Measurements from ENCODE around the gene MARS1.

Gene MARS1

DNA sequence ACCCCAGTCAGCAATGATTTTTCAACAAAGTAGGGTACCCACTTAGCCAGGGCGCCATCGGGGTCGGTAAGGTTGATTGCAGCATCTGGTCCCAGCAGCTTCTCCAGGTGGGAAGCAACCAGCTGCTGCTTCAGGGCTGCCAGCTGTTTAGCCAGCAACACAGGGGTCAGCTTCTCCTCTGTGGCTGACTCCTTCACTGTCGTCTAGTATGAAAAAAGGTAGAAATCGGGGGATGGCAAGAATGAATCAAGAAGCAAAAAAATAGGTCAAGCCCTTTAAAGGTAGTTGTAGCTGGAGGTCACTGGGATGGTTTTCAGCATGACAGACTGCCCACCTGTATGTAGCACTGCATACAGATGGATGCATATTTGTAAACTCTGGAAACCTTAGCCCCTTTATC lies 46.4 kb downstream of the MARS1 start:
- no peak for DNase-seq

DNA sequence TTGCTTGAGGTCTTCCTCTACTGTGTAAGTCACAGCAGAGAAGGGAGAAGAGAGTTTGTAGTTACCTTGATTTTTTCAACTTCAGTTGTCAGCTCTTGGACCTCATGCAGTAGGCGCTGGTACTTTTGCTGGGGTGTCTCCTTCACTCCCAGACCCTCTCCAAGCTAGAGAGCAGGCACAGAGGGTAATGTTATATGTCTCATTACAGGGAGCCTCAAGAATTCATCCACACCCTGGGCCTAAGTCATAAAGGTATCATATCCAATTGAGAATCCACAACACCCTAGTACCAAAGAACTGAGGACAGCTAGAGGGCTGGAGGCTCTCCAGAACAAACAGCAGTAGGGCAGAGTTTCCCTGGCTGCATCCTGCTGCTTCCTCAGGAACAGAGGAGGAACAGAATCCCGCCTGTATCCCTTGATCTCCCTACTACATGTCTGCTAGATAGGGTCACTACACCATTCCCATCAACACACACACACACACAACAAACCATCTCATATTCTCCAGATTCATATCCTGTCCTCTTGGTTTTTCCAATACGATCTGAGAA lies 47.2 kb downstream of the MARS1 start:
- no peak for DNase-seq

DNA sequence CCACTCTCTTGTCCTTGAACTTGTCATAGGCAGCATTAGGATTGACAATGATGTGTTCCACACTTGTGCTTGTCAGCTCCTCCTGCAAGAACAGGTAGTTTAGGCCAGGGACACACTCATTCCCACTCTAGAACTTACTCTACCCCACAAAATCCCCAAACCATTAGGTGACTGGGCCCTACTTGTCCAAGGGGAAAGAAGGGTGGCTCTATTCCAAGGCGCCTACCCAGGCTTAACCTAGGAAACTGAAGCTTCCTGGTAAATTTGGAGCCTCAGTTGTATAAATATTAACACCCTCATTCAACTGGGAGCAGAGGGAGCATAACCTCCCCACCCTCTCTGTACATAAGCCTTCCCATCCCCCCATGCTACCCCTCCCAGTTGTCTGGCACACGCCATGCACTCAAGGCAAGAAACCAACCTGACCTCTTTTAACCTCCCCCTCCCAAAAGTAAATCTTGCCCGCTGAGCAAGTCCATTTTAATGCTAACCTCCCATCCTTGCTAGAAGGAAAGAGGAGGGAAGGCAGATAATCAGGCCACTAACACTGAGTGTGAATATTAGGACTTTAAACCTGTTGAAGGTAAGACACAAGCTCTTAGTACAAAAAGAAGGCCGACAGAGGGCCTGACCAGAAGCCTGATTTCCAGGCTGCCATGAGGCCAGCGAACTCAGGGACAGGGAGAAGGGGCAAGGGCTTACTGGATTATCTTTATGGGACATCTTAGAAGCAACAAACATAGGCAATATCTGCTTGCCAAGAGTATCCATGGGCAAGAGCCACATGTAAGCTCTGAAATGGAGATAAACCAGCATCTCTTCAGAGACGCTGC lies 48.1 kb downstream of the MARS1 start:
- DNase-seq, result no peak

DNA sequence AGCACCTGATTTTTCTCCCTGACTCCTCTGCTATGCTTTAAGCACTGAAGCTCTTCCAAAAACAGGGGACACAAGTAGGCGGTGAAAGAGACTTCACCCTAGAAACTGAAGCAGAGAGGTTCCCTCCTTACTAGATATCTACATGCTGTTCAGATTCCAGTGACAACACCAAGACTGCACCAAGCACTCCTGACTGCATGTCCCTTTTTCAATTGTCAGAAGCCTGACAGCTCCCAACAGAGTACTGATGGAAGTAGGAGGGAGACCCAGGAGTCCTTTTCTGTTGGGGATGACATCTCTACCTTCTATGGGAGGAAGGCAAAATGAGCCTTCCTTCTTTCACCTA lies 48.7 kb downstream of the MARS1 start:
- DNase-seq, result no peak

DNA sequence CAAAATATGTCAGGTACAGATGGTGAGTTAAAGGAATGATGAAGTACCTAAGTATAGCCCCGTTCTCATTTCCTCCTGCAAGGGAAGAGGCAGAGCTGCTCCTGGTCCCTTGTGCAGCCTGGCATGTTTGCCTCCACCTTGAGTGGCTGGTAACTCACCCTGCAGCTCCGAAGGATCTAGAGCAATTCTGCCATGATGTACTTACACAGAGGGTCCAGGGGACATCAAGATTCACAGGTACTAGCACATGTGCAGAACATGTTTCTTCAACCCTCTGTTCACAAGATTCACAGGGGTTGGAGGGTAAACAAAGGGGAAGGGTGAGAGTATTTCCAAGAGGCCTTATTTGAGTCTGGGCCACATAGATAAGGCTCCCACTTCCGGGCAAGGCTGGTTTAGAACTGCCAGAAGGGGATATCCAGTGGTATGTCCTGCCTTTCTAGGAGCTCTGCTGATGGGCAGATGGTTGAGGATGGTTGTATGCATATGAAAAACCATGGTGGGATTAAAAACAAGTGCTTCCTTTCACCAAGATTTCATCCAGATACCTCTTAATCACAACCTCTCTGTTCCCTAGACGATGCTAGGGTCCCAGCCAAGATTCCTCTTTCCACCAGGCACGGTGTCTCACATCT lies 51.4 kb downstream of the MARS1 start:
- no peak for DNase-seq

DNA sequence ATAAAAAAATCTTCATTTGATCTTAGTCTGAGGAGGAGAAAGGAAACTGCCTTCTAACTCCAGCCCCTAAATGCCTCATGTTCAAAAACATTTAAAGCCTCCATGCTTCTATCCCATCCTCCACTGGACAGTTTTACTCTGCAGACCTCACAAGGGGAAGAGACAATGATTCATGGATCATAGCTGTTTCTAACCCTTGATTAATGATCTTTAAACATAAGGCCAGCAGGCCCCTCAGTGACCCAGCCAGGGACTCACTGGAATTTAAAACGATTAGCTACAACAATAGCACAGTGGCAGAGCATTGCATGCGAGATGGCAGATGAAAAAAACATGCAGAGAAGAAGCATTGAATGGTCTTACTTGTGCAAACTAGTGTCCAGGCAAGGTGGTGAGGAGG lies 53.1 kb downstream of the MARS1 start:
- no peak for DNase-seq

DNA sequence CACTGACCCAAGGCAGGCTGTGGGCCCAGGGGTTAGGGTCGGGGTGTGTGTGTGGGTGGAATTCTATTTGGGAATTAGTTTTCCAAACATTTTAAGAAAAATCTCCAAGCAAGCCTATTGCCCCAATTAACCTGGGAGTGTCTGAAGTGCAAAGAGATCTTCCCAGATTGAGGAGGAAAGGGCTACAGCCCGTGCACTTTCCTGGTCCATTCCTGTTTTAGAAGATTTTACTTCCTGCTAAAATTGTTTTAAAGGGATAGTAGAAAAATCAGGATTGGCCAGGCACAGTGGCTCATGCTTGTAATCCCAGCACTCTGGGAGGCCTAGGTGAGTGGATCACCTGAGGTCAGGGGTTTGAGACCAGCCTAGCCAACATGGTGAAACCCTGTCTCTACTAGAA lies 53.8 kb downstream of the MARS1 start:
- no peak for DNase-seq

DNA sequence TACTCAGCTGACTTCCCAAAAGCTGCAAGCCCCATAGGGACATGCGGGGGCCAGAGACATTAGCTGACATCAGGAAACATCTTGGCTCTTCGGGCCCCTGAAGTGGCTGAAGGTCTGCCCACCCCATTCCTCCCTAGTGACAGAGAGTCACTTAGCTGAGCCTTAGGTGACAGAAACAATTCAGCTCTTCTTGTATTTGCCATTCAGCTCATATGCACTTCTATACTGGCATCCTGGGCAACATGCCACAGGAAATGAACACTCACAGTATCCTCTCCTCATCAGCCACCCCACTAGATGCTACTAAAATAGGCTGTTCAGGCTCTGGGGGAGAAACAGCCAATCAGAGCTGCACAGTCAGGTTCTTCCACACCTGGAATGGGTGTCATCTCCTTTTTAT lies 55.7 kb downstream of the MARS1 start:
- no peak for DNase-seq

DNA sequence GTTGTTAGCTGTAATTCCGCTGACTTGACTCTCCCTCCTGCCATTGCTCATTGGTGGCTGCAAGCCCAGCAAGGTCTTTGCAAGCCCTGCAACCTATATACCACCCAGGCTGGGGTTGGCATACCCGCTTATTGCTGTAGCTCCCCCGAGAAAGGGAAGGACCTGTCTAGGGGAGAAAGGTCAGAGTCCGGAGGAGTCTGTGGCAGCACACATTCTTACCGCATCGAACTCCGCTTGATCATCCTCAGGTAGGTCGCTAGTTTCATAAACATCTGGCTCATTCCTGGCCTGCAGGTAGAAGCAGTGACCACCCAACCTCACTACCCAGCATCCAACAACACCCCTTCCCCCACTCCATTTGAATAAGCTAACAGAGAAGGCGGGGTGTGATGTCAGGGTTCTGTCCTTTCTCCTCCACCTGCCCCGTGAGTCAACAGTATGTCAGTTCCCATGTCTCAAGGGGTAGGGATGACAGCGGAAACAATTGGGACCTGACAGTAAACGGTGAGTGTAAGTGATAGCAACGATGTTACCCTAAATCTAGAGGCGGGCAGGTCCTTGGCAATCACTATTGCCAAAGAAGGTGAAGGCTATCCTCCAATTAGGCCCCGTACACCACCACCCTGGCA lies 58.1 kb downstream of the MARS1 start:
- no peak for DNase-seq

DNA sequence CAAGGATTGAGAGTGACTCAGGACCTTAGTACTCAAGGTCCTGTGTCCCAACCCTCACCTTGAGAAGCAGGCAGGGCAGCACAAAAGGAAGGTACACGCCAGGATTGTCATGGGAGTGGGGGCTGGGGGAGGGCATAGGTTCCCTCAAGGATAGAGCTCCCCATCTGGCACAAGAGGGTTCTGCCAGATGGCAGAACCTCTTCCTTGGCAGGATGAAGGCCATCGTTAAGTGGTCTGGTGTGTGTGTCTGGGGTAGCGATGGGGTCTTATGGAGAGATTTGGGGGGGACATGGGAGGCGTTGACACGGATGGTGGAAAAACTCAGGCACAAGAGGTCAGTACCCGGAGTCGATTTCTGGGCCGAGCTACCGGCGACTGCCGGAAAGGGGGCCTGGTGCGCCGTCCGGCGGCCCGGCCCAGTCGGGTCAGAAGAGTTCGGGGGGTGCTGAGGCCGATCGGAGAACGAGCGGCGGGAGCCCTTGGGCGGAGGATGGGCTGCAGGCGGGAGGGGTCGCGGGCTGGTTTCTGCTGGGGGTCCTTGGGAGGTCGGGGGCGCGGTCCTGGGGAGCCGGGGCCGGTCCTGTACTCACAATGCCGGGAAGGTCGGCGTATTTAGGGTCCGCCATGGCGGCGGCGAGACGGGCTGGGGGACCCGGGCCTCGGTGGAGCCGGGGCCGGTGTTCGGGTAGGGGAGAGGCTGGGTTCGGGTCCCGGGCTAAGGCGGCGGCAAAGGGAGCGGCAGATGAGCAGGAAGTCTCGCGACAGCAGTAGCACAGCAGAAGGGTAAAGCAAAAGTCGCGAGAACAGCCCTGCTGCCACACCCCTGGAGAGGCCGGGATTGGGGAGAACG lies 58.8 kb downstream of the MARS1 start, which contains the start of gene DCTN2:
Gene DCTN2 (minus strand): TSS at position 755 of the 850 bp plus-strand sequence. CDS start 129 bp downstream, at position 626.
- DNase-seq, result peak; percentile 96

DNA sequence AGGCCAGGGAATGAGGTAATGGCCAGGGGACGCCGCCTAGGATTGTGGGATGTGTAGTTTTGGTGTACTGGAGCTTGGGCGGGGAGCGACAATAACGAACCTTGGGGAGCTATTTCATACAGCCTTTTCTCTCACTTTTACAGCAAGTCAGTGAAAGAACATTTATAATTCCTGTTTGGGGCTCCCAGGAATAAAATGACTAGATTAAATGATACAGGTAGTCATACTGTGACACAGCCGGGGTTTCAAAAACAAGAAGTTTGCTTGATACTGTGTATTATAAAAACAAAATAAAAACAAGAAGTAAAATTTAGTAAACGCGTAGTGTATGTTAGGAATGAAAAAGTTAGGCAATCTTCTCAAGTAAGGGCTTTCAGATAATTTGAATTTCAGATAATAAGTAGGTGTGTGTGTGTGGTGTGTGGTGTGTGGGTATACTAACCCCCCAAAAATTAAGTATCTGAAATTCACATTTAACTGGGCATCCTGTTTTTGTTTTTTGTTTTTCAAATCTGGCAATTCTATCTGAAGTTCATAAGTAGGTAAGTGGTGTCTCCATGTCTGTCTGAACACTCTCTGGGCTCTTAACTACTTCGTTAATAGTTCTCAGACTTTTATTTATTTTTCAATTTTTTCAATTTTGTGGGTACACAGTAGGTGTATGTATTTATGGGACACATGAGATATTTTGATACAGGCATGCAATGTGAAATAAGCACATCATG lies 59.6 kb downstream of the MARS1 start:
- no peak for DNase-seq

DNA sequence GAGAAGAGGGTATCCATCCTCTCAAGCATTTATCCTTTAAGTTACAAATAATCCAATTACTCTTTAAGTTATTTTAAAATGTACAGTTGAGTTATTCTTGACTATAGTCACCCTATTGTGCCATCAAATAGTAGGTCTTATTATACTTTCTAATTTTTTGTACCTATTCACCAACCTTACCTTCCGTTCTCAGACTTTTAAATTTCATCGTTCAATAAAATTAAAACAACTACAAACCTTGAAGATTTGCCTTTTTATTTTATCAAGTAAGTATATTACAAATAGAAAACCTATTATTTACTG lies 60.1 kb downstream of the MARS1 start:
- no peak for DNase-seq

DNA sequence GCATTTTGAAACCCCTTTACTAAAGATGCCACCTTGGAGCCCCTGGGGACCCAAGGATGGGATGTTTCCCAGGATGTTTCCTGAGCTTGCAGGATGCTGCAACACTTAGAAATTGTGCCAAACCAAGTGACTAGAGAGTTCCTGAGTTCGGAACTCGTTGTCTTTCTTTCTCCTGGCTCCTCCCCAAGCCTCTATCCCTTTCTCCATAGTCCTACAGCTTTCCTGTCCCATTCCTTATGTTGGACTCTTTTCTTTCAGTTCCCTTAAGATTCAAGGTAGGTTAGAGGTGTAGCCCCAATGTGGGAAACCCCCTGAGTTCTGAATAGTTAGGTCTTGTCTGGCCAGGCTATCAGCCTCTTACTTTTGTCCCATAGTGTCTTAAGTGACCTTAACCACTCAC lies 60.6 kb downstream of the MARS1 start:
- DNase-seq, result no peak

DNA sequence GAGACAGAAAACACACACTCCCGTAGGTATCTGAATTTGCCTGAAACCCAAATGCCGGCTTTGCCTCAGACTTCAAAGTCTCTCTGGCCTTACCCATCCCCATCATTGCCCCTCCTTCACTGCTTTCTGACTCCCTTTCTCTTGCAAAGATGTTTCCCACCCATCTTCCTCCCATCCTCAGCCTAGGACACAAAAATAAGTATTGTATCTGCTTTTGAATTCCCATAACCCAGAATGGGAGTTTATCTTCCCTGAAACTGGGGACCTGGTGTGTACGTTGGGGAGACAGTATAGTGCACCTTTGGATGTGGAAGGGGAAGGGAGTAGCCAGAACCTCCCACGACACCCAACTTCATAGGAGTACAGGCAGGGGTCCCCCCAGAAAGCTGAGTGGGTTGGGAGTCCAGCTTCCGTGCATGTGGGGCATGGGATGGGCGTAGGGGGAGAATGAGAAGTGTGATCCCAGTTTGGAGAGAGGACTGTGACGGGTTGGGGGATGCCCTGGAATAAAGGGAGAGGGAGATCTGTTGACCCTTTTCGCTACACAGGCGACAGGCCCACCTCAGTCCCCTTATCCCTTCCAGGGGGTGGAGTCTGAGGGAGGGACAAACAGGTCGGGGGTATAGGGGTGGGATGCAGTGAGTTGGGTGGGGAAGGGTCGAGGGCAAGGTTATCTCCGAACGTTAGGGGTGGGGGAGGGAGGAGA lies 61.5 kb downstream of the MARS1 start:
- DNase-seq, result no peak

DNA sequence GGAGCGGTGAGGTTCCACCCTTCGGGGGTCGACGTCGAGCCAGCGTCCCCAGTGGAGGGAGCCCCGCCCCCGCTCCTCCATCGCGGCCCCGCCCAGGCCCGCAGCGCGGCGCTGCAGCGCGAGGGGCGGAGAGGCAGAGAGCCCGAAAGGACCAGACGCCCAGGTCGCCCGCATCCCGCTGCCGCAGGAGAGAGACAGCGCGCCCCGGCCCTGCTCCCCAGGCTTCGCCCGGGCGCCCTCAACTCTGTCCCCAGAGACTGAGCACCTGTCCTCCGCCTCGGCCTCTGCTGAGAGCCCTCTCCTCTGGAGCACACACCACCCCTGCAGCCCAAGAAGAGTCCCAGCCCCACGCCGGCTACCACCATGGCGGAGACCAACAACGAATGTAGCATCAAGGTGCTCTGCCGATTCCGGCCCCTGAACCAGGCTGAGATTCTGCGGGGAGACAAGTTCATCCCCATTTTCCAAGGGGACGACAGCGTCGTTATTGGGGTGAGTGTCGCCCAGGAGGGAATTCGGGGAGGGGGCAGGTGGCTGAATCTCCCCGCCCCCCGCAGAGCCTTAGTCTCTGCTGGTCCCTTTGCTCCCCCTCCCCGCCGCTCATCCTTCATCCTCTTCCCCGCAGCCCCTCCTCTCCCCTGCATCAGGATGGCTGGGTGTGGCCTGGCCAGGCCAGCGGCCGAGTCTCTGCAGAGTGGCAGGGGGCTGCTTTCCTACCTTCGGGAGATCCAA lies 62.2 kb downstream of the MARS1 start, which contains the start of gene KIF5A:
Gene KIF5A (plus strand): TSS at position 136 of the 732 bp plus-strand sequence. CDS start 228 bp downstream, at position 364.
- DNase-seq, result peak; percentile 61

DNA sequence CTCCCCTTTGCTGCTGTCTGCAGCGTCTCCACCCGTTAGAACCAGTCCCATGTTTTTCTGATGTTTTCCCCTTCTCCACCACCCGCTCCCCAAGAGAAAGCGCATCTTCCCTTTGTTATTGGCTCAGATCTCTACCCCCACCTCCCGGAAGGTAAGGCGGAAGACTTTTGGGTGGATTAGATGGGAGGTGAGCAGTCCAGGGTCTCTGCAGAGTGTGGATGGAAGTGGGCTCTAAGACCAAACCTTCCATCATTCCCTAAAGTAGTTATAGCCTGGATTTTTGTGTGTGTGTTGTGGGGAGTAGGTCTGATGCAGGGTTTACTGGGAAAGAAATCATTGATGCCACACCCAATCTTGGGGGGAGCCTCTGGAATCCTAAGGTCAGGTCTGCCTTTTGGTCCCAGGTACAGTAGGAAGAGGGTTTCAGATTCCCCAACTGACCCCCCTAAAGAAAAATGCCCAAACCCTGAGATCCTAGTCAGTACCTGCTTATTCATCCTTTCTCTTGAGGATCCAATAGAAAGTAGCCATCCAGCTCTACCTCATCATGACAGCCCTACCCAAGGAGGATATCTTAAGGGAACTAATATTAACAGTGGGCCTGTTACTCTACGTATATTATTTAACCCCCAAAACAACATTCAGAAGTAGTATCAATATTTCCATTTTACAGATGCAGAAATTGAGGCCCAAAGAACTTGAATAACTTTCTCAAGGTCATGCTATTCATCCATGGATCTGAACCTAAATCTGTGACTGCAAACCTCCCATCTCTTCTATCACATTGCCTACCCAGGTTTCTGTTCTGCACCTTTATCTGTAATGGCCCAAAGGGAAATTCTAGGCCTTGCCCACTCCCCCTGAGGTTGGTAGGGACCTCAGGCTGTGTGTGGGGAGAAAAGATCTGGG lies 63.0 kb downstream of the MARS1 start:
- DNase-seq, result no peak

DNA sequence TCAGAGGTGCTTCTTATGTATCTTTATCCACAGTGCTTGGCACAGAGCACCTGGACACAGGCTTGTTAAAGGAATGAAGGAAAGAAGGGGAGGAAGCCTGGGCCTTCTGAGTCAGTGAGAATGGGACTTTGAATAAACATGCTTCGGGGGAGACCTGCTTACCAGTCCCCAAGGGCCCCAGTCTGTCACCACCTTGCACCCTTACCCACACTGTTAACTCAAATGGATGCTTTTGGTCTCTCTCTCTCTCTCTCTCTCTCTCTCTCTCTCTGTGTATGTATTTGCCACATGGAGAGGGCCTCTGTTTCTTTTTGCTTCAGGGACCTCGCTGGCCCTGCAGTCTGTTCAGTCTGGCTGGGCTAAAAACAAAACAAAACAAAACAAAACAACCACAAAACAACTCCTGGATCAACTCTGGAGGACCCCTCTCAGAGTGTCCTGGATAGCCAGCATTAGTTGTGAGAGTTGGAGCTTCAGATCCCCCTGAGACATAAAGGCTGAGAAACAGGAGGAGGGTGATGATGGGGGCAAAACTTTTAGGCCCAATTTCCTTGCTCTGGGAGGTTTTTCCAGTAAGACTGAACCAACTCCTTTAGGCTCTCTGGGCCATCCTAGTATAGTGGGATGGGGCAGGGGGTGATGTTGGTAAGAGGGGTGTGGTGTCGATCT lies 63.9 kb downstream of the MARS1 start:
- DNase-seq, result no peak

DNA sequence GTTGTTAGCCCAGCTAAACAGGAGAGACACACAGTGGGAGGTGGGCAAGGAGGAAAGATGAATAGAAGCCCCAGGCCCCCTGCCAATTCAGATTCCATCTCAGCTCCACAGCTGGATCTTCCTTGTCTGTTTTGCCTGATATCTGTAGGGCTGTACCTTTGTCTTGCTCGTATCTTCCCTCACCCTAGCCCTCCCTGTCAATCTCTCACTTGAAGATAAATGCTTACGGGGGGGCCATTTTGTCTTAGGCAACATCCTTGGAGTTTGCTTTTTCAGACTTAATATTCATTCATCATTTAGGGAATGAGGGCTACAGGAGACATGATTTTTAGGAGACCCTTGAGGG lies 64.4 kb downstream of the MARS1 start:
- no peak for DNase-seq

DNA sequence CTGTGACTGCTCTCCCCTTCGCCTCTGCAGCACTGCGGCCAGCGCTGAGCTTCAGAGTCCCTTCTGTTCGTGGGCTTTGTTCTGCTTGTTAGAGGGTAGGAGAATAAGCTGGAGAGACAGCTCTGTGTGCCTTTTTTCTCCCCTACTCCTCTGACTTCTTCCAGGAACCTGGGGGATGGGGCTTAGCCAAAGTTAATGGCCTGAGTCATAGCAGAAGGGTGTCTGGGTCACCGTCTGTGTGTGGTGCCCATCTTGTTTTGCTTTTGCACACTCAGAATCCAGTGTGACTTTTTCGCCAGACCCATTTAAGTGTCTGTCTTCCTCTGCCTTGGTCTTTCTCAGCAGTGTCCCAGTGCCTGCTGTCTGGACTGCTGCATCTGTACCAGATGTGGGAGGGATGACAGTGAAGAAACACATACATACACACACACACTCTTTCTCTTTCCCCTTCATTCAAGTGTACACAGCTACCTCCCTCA lies 65.0 kb downstream of the MARS1 start:
- DNase-seq, result no peak

All from CD4-positive, alpha-beta T cell treated with Interleukin-10 for 1 hour (primary cell).